PFSK-1 (cell line): ENCODE data around the gene FTL.

Experiments
- FOXP2 ChIP-seq: optimal IDR thresholded peaks from 2 replicates; pipeline ENCODE3; 2011; ENCODE audit warnings: borderline replicate concordance, control low read depth, inconsistent platforms; ENCODE audit not compliant: insufficient read depth; ENCODE audit errors: extremely low read length, extremely low read depth
- POLR2AphosphoS5 ChIP-seq: IDR thresholded peaks from 2 replicates; pipeline ENCODE4 v1.6.1; 2012; ENCODE audit warnings: low read depth, mild to moderate bottlenecking, control low read depth, low read length, moderate library complexity
- SIN3A ChIP-seq: IDR thresholded peaks from 2 replicates; pipeline ENCODE4 v1.6.1; 2012; ENCODE audit warnings: mild to moderate bottlenecking, low read length, moderate library complexity, borderline replicate concordance; ENCODE audit not compliant: insufficient read depth
- TAF1 ChIP-seq: IDR thresholded peaks from 2 replicates; pipeline ENCODE4 v1.6.1; 2012; ENCODE audit warnings: low read length, control low read depth, borderline replicate concordance; ENCODE audit not compliant: insufficient read depth
- TF ChIP-seq, protein P1 (sequence below), 2 experiments: IDR thresholded peaks; 2 replicates each; pipeline versions ENCODE4 v1.6.1 to v1.8.0; 2011 to 2012; ENCODE audit warnings: low read depth in 2 of 2, low read length in 2 of 2, control low read depth in 1 of 2, inconsistent platforms in 1 of 2, mild to moderate bottlenecking in 1 of 2, moderate library complexity in 1 of 2; ENCODE audit not compliant: insufficient read depth in 1 of 2

FTL gene

DNA sequence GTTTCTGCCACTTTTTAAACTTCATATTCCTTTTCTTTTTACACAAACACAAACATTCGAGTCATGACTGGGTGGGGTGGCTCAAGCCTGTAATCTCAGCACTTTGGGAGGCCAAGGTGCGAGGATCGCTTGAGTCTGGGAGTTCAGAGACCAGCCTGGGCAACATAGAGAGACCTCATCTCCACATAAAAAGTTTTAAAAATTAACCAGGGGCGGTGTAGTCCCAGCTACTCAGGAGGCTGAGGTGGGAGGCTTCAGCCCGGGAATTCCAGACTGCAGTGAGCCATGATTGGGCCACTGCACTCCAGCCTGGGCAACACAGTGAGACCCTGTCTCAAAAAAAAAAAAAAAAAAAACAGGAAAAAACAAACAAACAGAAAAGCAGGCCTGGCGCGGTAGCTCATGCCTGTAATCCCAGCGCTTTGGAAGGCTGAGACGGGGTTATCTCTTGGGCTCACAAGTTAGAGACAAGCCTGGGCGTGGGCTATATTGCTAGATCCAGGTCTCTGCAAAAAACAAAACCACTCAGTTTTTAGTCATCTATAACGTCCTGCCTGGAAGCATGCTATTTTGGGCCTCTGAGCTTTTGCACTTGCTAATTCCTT, 11.0 kb upstream of the FTL start:
- TF ChIP-seq POLR2AphosphoS5 (no peak), TAF1 (no peak), FOXP2 (no peak), SIN3A (no peak)
- TF ChIP-seq, protein P1, sequence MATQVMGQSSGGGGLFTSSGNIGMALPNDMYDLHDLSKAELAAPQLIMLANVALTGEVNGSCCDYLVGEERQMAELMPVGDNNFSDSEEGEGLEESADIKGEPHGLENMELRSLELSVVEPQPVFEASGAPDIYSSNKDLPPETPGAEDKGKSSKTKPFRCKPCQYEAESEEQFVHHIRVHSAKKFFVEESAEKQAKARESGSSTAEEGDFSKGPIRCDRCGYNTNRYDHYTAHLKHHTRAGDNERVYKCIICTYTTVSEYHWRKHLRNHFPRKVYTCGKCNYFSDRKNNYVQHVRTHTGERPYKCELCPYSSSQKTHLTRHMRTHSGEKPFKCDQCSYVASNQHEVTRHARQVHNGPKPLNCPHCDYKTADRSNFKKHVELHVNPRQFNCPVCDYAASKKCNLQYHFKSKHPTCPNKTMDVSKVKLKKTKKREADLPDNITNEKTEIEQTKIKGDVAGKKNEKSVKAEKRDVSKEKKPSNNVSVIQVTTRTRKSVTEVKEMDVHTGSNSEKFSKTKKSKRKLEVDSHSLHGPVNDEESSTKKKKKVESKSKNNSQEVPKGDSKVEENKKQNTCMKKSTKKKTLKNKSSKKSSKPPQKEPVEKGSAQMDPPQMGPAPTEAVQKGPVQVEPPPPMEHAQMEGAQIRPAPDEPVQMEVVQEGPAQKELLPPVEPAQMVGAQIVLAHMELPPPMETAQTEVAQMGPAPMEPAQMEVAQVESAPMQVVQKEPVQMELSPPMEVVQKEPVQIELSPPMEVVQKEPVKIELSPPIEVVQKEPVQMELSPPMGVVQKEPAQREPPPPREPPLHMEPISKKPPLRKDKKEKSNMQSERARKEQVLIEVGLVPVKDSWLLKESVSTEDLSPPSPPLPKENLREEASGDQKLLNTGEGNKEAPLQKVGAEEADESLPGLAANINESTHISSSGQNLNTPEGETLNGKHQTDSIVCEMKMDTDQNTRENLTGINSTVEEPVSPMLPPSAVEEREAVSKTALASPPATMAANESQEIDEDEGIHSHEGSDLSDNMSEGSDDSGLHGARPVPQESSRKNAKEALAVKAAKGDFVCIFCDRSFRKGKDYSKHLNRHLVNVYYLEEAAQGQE (IDR thresholded peaks at IDR 0.05; ENCODE audit: insufficient read depth in 1 of 2, low read depth in 2 of 2, low read length in 2 of 2) = no peak

- TF ChIP-seq FOXP2 = peak; percentile 99
- peak; percentile 36; the same call in 1 of the 2 replicates for TF ChIP-seq TAF1
- TF ChIP-seq, protein P1 (IDR thresholded peaks at IDR 0.05; ENCODE audit: insufficient read depth in 1 of 2, low read depth in 2 of 2, low read length in 2 of 2) = 0 out of 4 replicates have a peak, but pooled peaks of 1 of the 2 experiments have one; percentile 17
- TF ChIP-seq SIN3A = no peak
- peak; percentile 82 for TF ChIP-seq POLR2AphosphoS5
Measured at GRCh38 chr19:48954595-48955307, 10.4 kb upstream of the FTL start, which contains the start of gene BAX. Gene BAX, plus strand, starts transcription at chr19:48954875. Its CDS starts 54 bp downstream, at chr19:48954929.

DNA sequence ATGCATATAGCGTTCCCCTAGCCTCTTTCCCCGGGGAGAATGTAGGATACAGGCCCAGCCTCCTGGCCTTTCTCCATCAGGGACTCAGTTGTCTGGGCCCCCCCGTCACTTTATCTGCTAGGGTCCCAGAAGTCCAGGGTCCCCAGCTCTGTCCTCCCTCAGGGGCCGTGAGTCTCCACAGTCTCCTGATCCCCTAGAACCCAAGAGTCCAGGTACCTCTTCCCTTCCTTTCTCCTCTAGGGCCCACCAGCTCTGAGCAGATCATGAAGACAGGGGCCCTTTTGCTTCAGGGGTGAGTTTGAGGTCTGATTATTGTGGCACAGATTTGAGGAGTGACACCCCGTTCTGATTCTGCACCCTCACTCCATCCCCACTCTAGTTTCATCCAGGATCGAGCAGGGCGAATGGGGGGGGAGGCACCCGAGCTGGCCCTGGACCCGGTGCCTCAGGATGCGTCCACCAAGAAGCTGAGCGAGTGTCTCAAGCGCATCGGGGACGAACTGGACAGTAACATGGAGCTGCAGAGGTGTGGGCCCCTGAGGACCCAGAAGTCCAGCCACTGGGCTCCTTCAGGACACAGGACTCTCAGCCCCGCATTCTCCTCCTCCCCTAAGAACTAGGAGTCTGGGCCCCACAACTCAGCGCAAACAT, 9.7 kb upstream of the FTL start:
- TF ChIP-seq SIN3A (no peak), FOXP2 (no peak), TAF1 (no peak), POLR2AphosphoS5 (no peak)
- TF ChIP-seq, protein P1 (IDR thresholded peaks at IDR 0.05; ENCODE audit: insufficient read depth in 1 of 2, low read depth in 2 of 2, low read length in 2 of 2) = no peak

DNA sequence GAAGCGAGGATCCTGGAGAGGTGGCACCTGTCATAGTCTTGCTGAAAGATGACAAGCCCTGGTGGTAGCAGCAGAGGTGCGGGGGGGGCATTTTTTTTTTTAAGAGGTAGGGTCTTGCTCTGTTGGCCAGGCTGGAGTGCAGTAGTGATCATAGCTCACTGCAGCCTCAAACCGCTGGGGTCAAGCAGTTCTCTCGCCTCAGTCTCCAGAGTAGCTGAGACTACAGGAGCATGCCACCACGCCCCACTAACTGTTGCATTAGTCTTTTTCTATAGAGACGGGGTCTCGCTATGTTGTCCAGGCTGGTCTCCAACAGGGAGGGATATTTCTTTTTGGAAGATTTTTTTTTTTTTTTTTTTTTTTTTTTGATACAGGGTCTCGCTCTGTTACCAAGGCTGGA, 7.1 kb upstream of the FTL start:
- TF ChIP-seq POLR2AphosphoS5 (no peak), TAF1 (no peak), SIN3A (no peak), FOXP2 (no peak)
- TF ChIP-seq, protein P1 (IDR thresholded peaks at IDR 0.05; ENCODE audit: insufficient read depth in 1 of 2, low read depth in 2 of 2, low read length in 2 of 2) = no peak
